IMR-90 (cell line): ENCODE results near the gene PGGT1B. TPM values are rescaled to one million over a fixed set of nuclear protein-coding genes. Genes with fewer than 3 reads are reported as not detected.
A peak's percentile ranks its signal among the peaks of the same experiment; 100 is the strongest.

Experiments used
- ATAC-seq: fragments of 200-7000 bp; cut with Tn5 transposase; 2 replicates; pipeline ENCODE4 v1.9.1; 2020; ENCODE audit warnings: low read depth, mild to moderate bottlenecking, moderate library complexity
- BruUV-seq: library from RNA; stranded (reverse); fragments of 400-500 nt; replicated peaks from 2 replicates; lab custom pipeline; 2021; lab: Mats Ljungman, UMichigan
- CTCF ChIA-PET: fragments of 300-600 bp; formaldehyde crosslinking; extraction: SDS; loops from one replicate; lab custom pipeline; 2021; ENCODE audit warnings: antibody characterized with exemption; lab: Yijun Ruan, JAX
- POLR2A ChIA-PET: fragments of 300-600 bp; sonication (Branson Sonifier 250); formaldehyde crosslinking; loops from one replicate; lab custom pipeline; 2022; ENCODE audit warnings: antibody characterized with exemption; ENCODE audit not compliant: unreplicated experiment; lab: Charles Lee
- DNase-seq: peaks from one replicate; pipeline ENCODE4 v3.0.0; 2013
- H2AFZ ChIP-seq: replicated peaks from 2 replicates; pipeline ENCODE3; 2013; ENCODE audit warnings: low read length, mild to moderate bottlenecking; ENCODE audit not compliant: poor library complexity
- H2AK5ac ChIP-seq: 2 replicates; pipeline ENCODE4 v1.6.1; 2013; ENCODE audit warnings: low read depth, low read length, inconsistent platforms
- H2AK9ac ChIP-seq: replicated peaks from 2 replicates; pipeline ENCODE3; 2013; ENCODE audit warnings: mild to moderate bottlenecking, low read depth, low read length, moderate library complexity; ENCODE audit not compliant: poor library complexity
- H2BK120ac ChIP-seq: 2 replicates; pipeline ENCODE4 v1.6.1; 2013; ENCODE audit warnings: low read depth, low read length, inconsistent platforms
- H2BK15ac ChIP-seq: 3 replicates; pipeline ENCODE4 v1.6.1; 2013; ENCODE audit warnings: low read depth, low read length, inconsistent platforms
- H2BK20ac ChIP-seq: 2 replicates; pipeline ENCODE4 v1.6.1; 2013; ENCODE audit warnings: low read depth, mild to moderate bottlenecking, inconsistent platforms, low read length, moderate library complexity
- H2BK5ac ChIP-seq: 2 replicates; pipeline ENCODE4 v1.6.1; 2013; ENCODE audit warnings: mild to moderate bottlenecking, low read depth, low read length, inconsistent platforms; ENCODE audit not compliant: poor library complexity, severe bottlenecking
- H3K14ac ChIP-seq: replicated peaks from 2 replicates; pipeline ENCODE4 v1.6.1; 2013; ENCODE audit warnings: low read depth, low read length, inconsistent platforms
- H3K18ac ChIP-seq: 2 replicates; pipeline ENCODE4 v1.6.1; 2013; ENCODE audit warnings: low read depth, low read length, control low read depth
- H3K23ac ChIP-seq: 2 replicates; pipeline ENCODE4 v1.6.1; 2013; ENCODE audit warnings: low read depth, low read length, inconsistent platforms
- H3K27ac ChIP-seq: 2 replicates; pipeline ENCODE4 v1.5.1; 2013; ENCODE audit warnings: mild to moderate bottlenecking, control low read depth, low read length; ENCODE audit not compliant: insufficient read depth
- H3K27me3 ChIP-seq: 2 replicates; pipeline ENCODE4 v1.6.1; 2013; ENCODE audit warnings: low read length; ENCODE audit not compliant: control insufficient read depth, insufficient read depth
- H3K36me3 ChIP-seq: 2 replicates; pipeline ENCODE4 v1.6.1; 2013; ENCODE audit warnings: low read length, mixed read lengths; ENCODE audit not compliant: control insufficient read depth, insufficient read depth
- H3K4ac ChIP-seq: 2 replicates; pipeline ENCODE4 v1.6.1; 2013; ENCODE audit warnings: low read depth, low read length, inconsistent platforms
- H3K4me1 ChIP-seq: 2 replicates; pipeline ENCODE4 v1.6.1; 2013; ENCODE audit warnings: low read length, mixed read lengths; ENCODE audit not compliant: control insufficient read depth, insufficient read depth
- H3K4me2 ChIP-seq: 2 replicates; pipeline ENCODE4 v1.6.1; 2013; ENCODE audit warnings: low read depth, mild to moderate bottlenecking, control low read depth, low read length, moderate library complexity
- H3K4me3 ChIP-seq: 2 replicates; pipeline ENCODE4 v1.5.1; 2013; ENCODE audit warnings: low read depth, mild to moderate bottlenecking, control low read depth, low read length, moderate library complexity; ENCODE audit not compliant: insufficient read depth
- H3K56ac ChIP-seq: 2 replicates; pipeline ENCODE4 v1.6.1; 2013; ENCODE audit warnings: low read length, inconsistent platforms; ENCODE audit not compliant: insufficient read depth; ENCODE audit errors: extremely low read depth
- H3K79me1 ChIP-seq, 2 experiments: 2 replicates each; pipeline ENCODE4 v1.6.1; 2013; ENCODE audit warnings: low read length in 2 of 2, inconsistent platforms in 1 of 2, low read depth in 1 of 2
- H3K9ac ChIP-seq: 2 replicates; pipeline ENCODE4 v1.6.1; 2013; ENCODE audit warnings: low read depth, low read length, control low read depth
- H3K9me1 ChIP-seq: 2 replicates; pipeline ENCODE4 v1.6.1; 2013; ENCODE audit warnings: low read length, inconsistent platforms; ENCODE audit not compliant: insufficient read depth
- H3K9me3 ChIP-seq: 2 replicates; pipeline ENCODE4 v1.6.1; 2013; ENCODE audit warnings: low read length; ENCODE audit not compliant: control insufficient read depth, insufficient read depth
- H4K20me1 ChIP-seq: 2 replicates; pipeline ENCODE4 v1.6.1; 2013; ENCODE audit warnings: low read length, inconsistent platforms; ENCODE audit not compliant: insufficient read depth
- H4K5ac ChIP-seq: 2 replicates; pipeline ENCODE4 v1.6.1; 2013; ENCODE audit warnings: mild to moderate bottlenecking, low read depth, low read length, control low read depth
- H4K8ac ChIP-seq, 2 experiments: 2 replicates each; pipeline ENCODE4 v1.6.1; 2013; ENCODE audit warnings: low read depth in 2 of 2, low read length in 2 of 2, control low read depth in 1 of 2, inconsistent platforms in 1 of 2
- H4K91ac ChIP-seq: 2 replicates; pipeline ENCODE4 v1.6.1; 2013; ENCODE audit warnings: low read depth, low read length, inconsistent platforms; ENCODE audit not compliant: insufficient read depth
- BHLHE40 ChIP-seq: fragments of 150-350 bp; IDR thresholded peaks from 2 replicates; pipeline ENCODE4 v1.6.1; 2016; ENCODE audit warnings: mild to moderate bottlenecking, low read depth, low read length
- CEBPB ChIP-seq: IDR thresholded peaks from 2 replicates; pipeline ENCODE4 v1.6.1; 2012; ENCODE audit warnings: low read depth, low read length, improper control_type of control experiment
- CHD1 ChIP-seq: IDR thresholded peaks from 2 replicates; pipeline ENCODE4 v1.6.1; 2012; ENCODE audit warnings: low read depth, low read length, improper control_type of control experiment
- CTCF ChIP-seq: conservative IDR thresholded peaks from 2 replicates; pipeline ENCODE4 v1.5.1; 2012; ENCODE audit warnings: mild to moderate bottlenecking, low read depth, low read length, improper control_type of control experiment
- FOS ChIP-seq: fragments of 150-350 bp; IDR thresholded peaks from 2 replicates; pipeline ENCODE4 v1.6.1; 2016; ENCODE audit warnings: low read depth, low read length
- MAFK ChIP-seq: IDR thresholded peaks from 2 replicates; pipeline ENCODE4 v1.6.1; 2012; ENCODE audit warnings: low read depth, low read length, improper control_type of control experiment
- MAZ ChIP-seq: IDR thresholded peaks from 2 replicates; pipeline ENCODE4 v1.6.1; 2012; ENCODE audit warnings: low read depth, mild to moderate bottlenecking, low read length, improper control_type of control experiment, moderate library complexity, borderline replicate concordance
- MXI1 ChIP-seq: IDR thresholded peaks from 2 replicates; pipeline ENCODE4 v1.6.1; 2012; ENCODE audit warnings: low read depth, mild to moderate bottlenecking, low read length, moderate library complexity, borderline replicate concordance
- NFE2L2 ChIP-seq: fragments of 150-350 bp; IDR thresholded peaks from 2 replicates; pipeline ENCODE4 v1.6.1; 2016; ENCODE audit warnings: low read depth, mild to moderate bottlenecking, low read length
- POLR2A ChIP-seq: IDR thresholded peaks from 2 replicates; pipeline ENCODE4 v1.6.1; 2012; ENCODE audit warnings: mild to moderate bottlenecking, low read depth, low read length
- RAD21 ChIP-seq: IDR thresholded peaks from 2 replicates; pipeline ENCODE4 v1.6.1; 2012; ENCODE audit warnings: low read length, improper control_type of control experiment
- RCOR1 ChIP-seq: IDR thresholded peaks from 2 replicates; pipeline ENCODE4 v1.6.1; 2012; ENCODE audit warnings: mild to moderate bottlenecking, low read length, improper control_type of control experiment; ENCODE audit not compliant: insufficient replicate concordance
- RFX5 ChIP-seq: IDR thresholded peaks from 2 replicates; pipeline ENCODE4 v1.8.0; 2012; ENCODE audit warnings: low read depth, mild to moderate bottlenecking, low read length, moderate library complexity
- SMC3 ChIP-seq: fragments of 150-350 bp; IDR thresholded peaks from 2 replicates; pipeline ENCODE4 v1.6.1; 2016; ENCODE audit warnings: low read depth, mild to moderate bottlenecking, antibody characterized with exemption, low read length, moderate library complexity
- WGBS, 2 experiments: methylation state at CpG; one replicate each; pipeline versions ENCODE4 v1.1.5 to v1.1.7; 2013; ENCODE audit warnings: missing lambda C conversion rate in 2 of 2; ENCODE audit not compliant: insufficient read length in 1 of 2; ENCODE audit errors: extremely low coverage in 2 of 2; 5-methylcytosine and 5-hydroxymethylcytosine counted together
- dilution Hi-C: fragments of 300-500 bp; cut with HindIII; formaldehyde crosslinking; loops from one replicate; pipeline ENCODE4 v1.14.3; 2018; ENCODE audit warnings: low sequenced_read_pairs; ENCODE audit not compliant: unreplicated experiment
- in situ Hi-C: fragments of 300-500 bp; cut with MboI; formaldehyde crosslinking; loops from 3 replicates; pipeline ENCODE4 v1.14.3; 2019; ENCODE audit warnings: low sequenced_read_pairs, inconsistent platforms, mixed read lengths
- intact Hi-C: fragments of 100-400 bp; cut with micrococcal nuclease; formaldehyde crosslinking; loops from 2 replicates; pipeline ENCODE4 v1.10.0; 2022
- polyA plus RNA-seq, 3 experiments: library from polyadenylated mRNA; depleted of rRNA; stranded (reverse); fragments of >200 nt; gene quantifications; 2 replicates each; pipeline ENCODE4 v1.2.3, GENCODE V29; 2012; ENCODE audit warnings: low replicate concordance in 1 of 3
- total RNA-seq: library from RNA; depleted of rRNA; stranded (reverse); fragments of >200 nt; gene quantifications from 2 replicates; pipeline ENCODE4 v1.2.3, GENCODE V29; 2012
- TF ChIP-seq, protein P1 (sequence below): fragments of 150-350 bp; IDR thresholded peaks from 2 replicates; pipeline ENCODE4 v1.6.1; 2017; ENCODE audit warnings: mild to moderate bottlenecking, antibody characterized with exemption, low read length, low read depth
- TF ChIP-seq, protein P2 (sequence below): fragments of 150-350 bp; IDR thresholded peaks from 2 replicates; pipeline ENCODE4 v1.6.1; 2016; ENCODE audit warnings: low read depth, mild to moderate bottlenecking, low read length, moderate library complexity, borderline replicate concordance

The PGGT1B gene
- total and polyA plus RNA-seq, 2 of the 4 experiments (the other 2 are of a cell fraction): 2.1 to 19.2 TPM

DNA sequence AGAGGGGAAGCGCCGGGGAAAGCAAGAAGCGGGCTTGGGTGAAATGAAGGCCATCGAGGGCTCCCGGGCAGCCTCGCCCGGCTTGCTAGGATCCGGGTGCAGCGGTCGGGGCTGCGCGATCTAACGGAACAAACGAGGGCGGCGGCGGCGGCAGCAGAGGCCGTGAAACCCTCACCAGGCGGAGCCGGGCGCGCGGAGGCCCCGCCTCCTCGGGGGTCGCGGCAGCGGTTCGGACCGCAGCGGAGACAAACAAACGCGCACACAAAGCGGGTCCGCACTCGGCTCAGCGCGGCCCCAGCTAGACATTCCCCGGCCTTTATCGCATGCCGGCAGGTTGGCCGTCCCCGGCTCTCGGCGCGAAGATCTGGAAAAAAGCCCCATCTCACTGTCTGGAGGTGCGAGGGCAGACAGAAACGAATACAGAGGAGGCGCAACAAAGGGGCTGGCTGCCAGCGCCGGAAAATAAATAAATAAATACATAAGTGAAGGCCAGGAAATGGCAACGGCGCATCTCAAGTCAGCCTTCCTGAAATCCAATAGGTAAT is 82.4 kb downstream of the PGGT1B start:
- peaks cover 3% of the 10 kb centered on the region; the same call in 1 of the 2 replicates for H4K20me1 ChIP-seq
- intact Hi-C loops (no loop called here), dilution Hi-C loops (no loop called here), in situ Hi-C loops (no loop called here)
- ATAC-seq: peak; percentile 74
- no peaks in the 10 kb centered on the region for H3K9me1 ChIP-seq
- H3K9ac ChIP-seq: no peak overlapping the region
- no peak for TF ChIP-seq SMC3
- no peak for TF ChIP-seq RCOR1
- TF ChIP-seq FOS: no peak
- TF ChIP-seq NFE2L2: no peak
- TF ChIP-seq RAD21: no peak
- no peak for TF ChIP-seq MAZ
- no peak for TF ChIP-seq CEBPB
- TF ChIP-seq RFX5: no peak
- TF ChIP-seq, protein P1, sequence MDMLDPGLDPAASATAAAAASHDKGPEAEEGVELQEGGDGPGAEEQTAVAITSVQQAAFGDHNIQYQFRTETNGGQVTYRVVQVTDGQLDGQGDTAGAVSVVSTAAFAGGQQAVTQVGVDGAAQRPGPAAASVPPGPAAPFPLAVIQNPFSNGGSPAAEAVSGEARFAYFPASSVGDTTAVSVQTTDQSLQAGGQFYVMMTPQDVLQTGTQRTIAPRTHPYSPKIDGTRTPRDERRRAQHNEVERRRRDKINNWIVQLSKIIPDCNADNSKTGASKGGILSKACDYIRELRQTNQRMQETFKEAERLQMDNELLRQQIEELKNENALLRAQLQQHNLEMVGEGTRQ: no peak
- TF ChIP-seq MAFK: no peak
- TF ChIP-seq CTCF: no peak
- TF ChIP-seq POLR2A: no peak
- TF ChIP-seq BHLHE40: no peak
- TF ChIP-seq, protein P2, sequence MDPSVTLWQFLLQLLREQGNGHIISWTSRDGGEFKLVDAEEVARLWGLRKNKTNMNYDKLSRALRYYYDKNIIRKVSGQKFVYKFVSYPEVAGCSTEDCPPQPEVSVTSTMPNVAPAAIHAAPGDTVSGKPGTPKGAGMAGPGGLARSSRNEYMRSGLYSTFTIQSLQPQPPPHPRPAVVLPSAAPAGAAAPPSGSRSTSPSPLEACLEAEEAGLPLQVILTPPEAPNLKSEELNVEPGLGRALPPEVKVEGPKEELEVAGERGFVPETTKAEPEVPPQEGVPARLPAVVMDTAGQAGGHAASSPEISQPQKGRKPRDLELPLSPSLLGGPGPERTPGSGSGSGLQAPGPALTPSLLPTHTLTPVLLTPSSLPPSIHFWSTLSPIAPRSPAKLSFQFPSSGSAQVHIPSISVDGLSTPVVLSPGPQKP: no peak
- TF ChIP-seq MXI1: no peak
- no peak for TF ChIP-seq CHD1
- H3K4me2 ChIP-seq: peak overlapping the region; percentile 88
- peaks cover 13% of the 10 kb centered on the region for H3K9me3 ChIP-seq
- peaks cover 62% of the 10 kb centered on the region for H3K27me3 ChIP-seq
- peak overlapping the region; percentile 35 for H3K4me3 ChIP-seq
- no peaks in the 10 kb centered on the region for H3K36me3 ChIP-seq
- H3K4me1 ChIP-seq: peaks cover 2% of the 10 kb centered on the region; the same call in 1 of the 2 replicates
- CTCF ChIA-PET: no interaction called here
- H2BK15ac ChIP-seq: no peak overlapping the region
- H3K14ac ChIP-seq: no peak overlapping the region
- H4K91ac ChIP-seq: no peak overlapping the region
- DNase-seq: peak; percentile 4
- POLR2A ChIA-PET: no interaction called here
- no TSS peak for BruUV-seq
- H4K5ac ChIP-seq: no peak overlapping the region
- H4K8ac ChIP-seq: no peak overlapping the region
- no peaks in the 10 kb centered on the region for H3K79me1 ChIP-seq
- H3K18ac ChIP-seq: no peak overlapping the region
- no peak overlapping the region for H3K23ac ChIP-seq
- H2BK120ac ChIP-seq: no peak overlapping the region
- no peak overlapping the region for H3K27ac ChIP-seq
- 1% methylated on average over 31 of the region's 54 CpGs; no CpG with 5 or more reads in 1 of the 2 experiments for WGBS, 2 experiments
- no peak overlapping the region for H3K56ac ChIP-seq
- H2AK9ac ChIP-seq: no peak overlapping the region
- no peak overlapping the region for H2BK5ac ChIP-seq
- no peak overlapping the region for H2AK5ac ChIP-seq
- no peak overlapping the region for H2BK20ac ChIP-seq
- peak overlapping the region; percentile 15 for H2AFZ ChIP-seq
- H3K4ac ChIP-seq: no peak overlapping the region
